ENCODE data around the gene TECPR2. TPM values are rescaled to one million over a fixed set of nuclear protein-coding genes. Genes with fewer than 3 reads are reported as not detected.

The TECPR2 gene
- total and polyA plus RNA-seq, 2 of the 13 experiments (the other 11 are each of a cell fraction or from before 2014, with no cell fraction given) = 3.5 to 5.7 TPM

GRCh38 chr14:102319351-102320032, 43.2 kb upstream of the TECPR2 start, which contains the start of gene ZNF839 (continued):
- TF ChIP-seq AKNA (CRISPR knock-in tag; IDR thresholded peaks at IDR 0.05; ENCODE audit: borderline replicate concordance) = no peak
- no peak for TF ChIP-seq HINFP (CRISPR knock-in tag; IDR thresholded peaks at IDR 0.05; ENCODE audit: low read depth)
- TF ChIP-seq ATF4 (CRISPR knock-in tag; IDR thresholded peaks at IDR 0.05) = no peak
- no peak for TF ChIP-seq KLF15 (CRISPR knock-in tag; IDR thresholded peaks at IDR 0.05; ENCODE audit: borderline replicate concordance)
- TF ChIP-seq ZNF331 (CRISPR knock-in tag; IDR thresholded peaks at IDR 0.05) = no peak
- no peak for TF ChIP-seq ZBTB3 (CRISPR knock-in tag; IDR thresholded peaks at IDR 0.05; ENCODE audit: borderline replicate concordance, low read depth)
- TF ChIP-seq ETV6 (CRISPR knock-in tag; conservative IDR thresholded peaks at IDR 0.05) = no peak
- 0 out of 2 replicates have a peak, but pooled peaks have one; percentile 66 for TF ChIP-seq MAZ (IDR thresholded peaks at IDR 0.05; ENCODE audit: borderline replicate concordance, low read depth, low read length)
- TF ChIP-seq MAZ (CRISPR knock-in tag; IDR thresholded peaks at IDR 0.05; ENCODE audit: low read depth) = peak; percentile 61; the same call in 1 of the 2 replicates
- TF ChIP-seq ZHX1 (CRISPR knock-in tag; IDR thresholded peaks at IDR 0.05; ENCODE audit: low read depth) = peak; percentile 73; the same call in 1 of the 2 replicates
- TF ChIP-seq ZNF138 (CRISPR knock-in tag; IDR thresholded peaks at IDR 0.05; ENCODE audit: low read depth) = 0 out of 2 replicates have a peak, but pooled peaks have one; percentile 35
- no peak for TF ChIP-seq SNAPC2 (CRISPR knock-in tag; IDR thresholded peaks at IDR 0.05)
- 0 out of 2 replicates have a peak, but pooled peaks have one; percentile 27 for TF ChIP-seq ZSCAN21 (CRISPR knock-in tag; IDR thresholded peaks at IDR 0.05; ENCODE audit: borderline replicate concordance)
- no peak for TF ChIP-seq NFYB (CRISPR knock-in tag; IDR thresholded peaks at IDR 0.05)
- 0 out of 2 replicates have a peak, but pooled peaks have one; percentile 64 for TF ChIP-seq ZNF337 (CRISPR knock-in tag; IDR thresholded peaks at IDR 0.05; ENCODE audit: borderline replicate concordance, low read depth)
- TF ChIP-seq HDAC2 (CRISPR knock-in tag; IDR thresholded peaks at IDR 0.05) = peak; percentile 64; the same call in 1 of the 2 replicates
- peak; percentile 25; the same call in 1 of the 2 replicates for TF ChIP-seq FOXO1 (CRISPR knock-in tag; IDR thresholded peaks at IDR 0.05)
- TF ChIP-seq ZNF629 (CRISPR knock-in tag; conservative IDR thresholded peaks at IDR 0.05) = 0 out of 2 replicates have a peak, but pooled peaks have one; percentile 31
- no peak for TF ChIP-seq ZBTB7B (CRISPR knock-in tag; IDR thresholded peaks at IDR 0.05)
